Measurements from ENCODE around the gene AIFM2.

DNA sequence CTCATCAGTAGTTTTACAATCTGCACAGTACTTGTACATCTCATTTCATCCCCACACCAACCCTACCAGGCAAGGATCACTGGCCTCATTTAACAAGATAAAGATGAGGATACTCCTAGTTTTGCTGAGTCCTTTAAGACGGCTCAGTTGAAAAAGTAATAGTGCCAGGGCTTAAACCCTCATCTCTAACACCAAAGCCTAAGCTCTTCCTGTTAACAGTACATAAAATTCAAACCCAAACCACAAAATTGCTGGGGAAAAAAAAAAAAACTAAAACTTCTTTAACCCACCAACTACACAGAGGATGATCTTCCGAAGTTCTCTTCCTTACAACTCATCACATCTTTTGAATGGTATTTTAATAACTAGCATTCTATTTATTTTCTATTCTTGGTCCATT lies 36.4 kb upstream of the AIFM2 start:
- TF ChIP-seq, protein P1, sequence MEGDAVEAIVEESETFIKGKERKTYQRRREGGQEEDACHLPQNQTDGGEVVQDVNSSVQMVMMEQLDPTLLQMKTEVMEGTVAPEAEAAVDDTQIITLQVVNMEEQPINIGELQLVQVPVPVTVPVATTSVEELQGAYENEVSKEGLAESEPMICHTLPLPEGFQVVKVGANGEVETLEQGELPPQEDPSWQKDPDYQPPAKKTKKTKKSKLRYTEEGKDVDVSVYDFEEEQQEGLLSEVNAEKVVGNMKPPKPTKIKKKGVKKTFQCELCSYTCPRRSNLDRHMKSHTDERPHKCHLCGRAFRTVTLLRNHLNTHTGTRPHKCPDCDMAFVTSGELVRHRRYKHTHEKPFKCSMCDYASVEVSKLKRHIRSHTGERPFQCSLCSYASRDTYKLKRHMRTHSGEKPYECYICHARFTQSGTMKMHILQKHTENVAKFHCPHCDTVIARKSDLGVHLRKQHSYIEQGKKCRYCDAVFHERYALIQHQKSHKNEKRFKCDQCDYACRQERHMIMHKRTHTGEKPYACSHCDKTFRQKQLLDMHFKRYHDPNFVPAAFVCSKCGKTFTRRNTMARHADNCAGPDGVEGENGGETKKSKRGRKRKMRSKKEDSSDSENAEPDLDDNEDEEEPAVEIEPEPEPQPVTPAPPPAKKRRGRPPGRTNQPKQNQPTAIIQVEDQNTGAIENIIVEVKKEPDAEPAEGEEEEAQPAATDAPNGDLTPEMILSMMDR (IDR thresholded peaks at IDR 0.05; ENCODE audit: low read depth, low read length): no peak
- TF ChIP-seq EZH2phosphoT487 (IDR thresholded peaks at IDR 0.05; ENCODE audit: low read depth): no peak
